WTC11 (cell line): ENCODE measurements around the gene USP13. TPM values are rescaled to one million over a fixed set of nuclear protein-coding genes. Genes with fewer than 3 reads are reported as not detected.
A peak's percentile ranks its signal among the peaks of the same experiment; 100 is the strongest.

Experiments used
- ATAC-seq: fragments of 200-7000 bp; cut with Tn5 transposase; 2 replicates; pipeline ENCODE4 v1.10.0; 2021; ENCODE audit warnings: mild to moderate bottlenecking, moderate library complexity
- CTCF ChIA-PET: fragments of 300-600 bp; sonication (Branson Sonifier 250); formaldehyde crosslinking; loops from one replicate; lab custom pipeline; 2021; ENCODE audit warnings: antibody characterized with exemption; lab: Charles Lee
- POLR2A ChIA-PET: fragments of 350-600 bp; sonication (Branson Sonifier 250); formaldehyde crosslinking; loops from one replicate; lab custom pipeline; 2021; ENCODE audit warnings: antibody characterized with exemption; lab: Charles Lee
- DNase-seq: peaks from one replicate; pipeline ENCODE4 v3.0.0; 2021; ENCODE audit warnings: low spot score
- H3K27ac Mint-ChIP-seq: 2 replicates; pipeline ENCODE4 v1.8.0; 2021; ENCODE audit warnings: mixed read lengths
- H3K27me3 Mint-ChIP-seq: 2 replicates; pipeline ENCODE4 v1.8.0; 2021; ENCODE audit warnings: low read depth, mild to moderate bottlenecking, moderate library complexity, mixed read lengths
- H3K36me3 Mint-ChIP-seq: 2 replicates; pipeline ENCODE4 v1.8.0; 2021; ENCODE audit warnings: mixed read lengths
- H3K4me1 Mint-ChIP-seq: 2 replicates; pipeline ENCODE4 v1.8.0; 2022; ENCODE audit warnings: mixed read lengths
- H3K4me3 Mint-ChIP-seq: 2 replicates; pipeline ENCODE4 v1.8.0; 2021; ENCODE audit warnings: mild to moderate bottlenecking, moderate library complexity, mixed read lengths
- H3K9me3 Mint-ChIP-seq: 2 replicates; pipeline ENCODE4 v1.8.0; 2021; ENCODE audit warnings: mixed read lengths
- ATF1 ChIP-seq: sonication (generic); formaldehyde crosslinking; IDR thresholded peaks from 2 replicates; pipeline ENCODE4 v1.8.1; 2023; ENCODE audit warnings: mild to moderate bottlenecking, moderate library complexity, missing genetic modification reagents
- CBFB ChIP-seq: sonication (generic); formaldehyde crosslinking; IDR thresholded peaks from 2 replicates; pipeline ENCODE4 v1.8.1; 2022; ENCODE audit warnings: mild to moderate bottlenecking, low read depth, missing genetic modification reagents
- CDX4 ChIP-seq: fragments of 250-450 bp; sonication (Bioruptor Pico); IDR thresholded peaks from 2 replicates; pipeline ENCODE4 v1.9.0; 2021; ENCODE audit warnings: moderate library complexity, mild to moderate bottlenecking, inconsistent platforms, borderline replicate concordance
- ESRRA ChIP-seq: sonication (generic); formaldehyde crosslinking; IDR thresholded peaks from 2 replicates; pipeline ENCODE4 v1.8.1; 2022; ENCODE audit warnings: mild to moderate bottlenecking, missing genetic modification reagents, borderline replicate concordance
- FOXK1 ChIP-seq: sonication (generic); formaldehyde crosslinking; IDR thresholded peaks from 2 replicates; pipeline ENCODE4 v1.8.0; 2022; ENCODE audit warnings: mild to moderate bottlenecking, moderate library complexity, missing genetic modification reagents
- FOXP1 ChIP-seq: sonication (generic); formaldehyde crosslinking; IDR thresholded peaks from 2 replicates; pipeline ENCODE4 v1.8.0; 2022; ENCODE audit warnings: missing genetic modification reagents, mild to moderate bottlenecking, moderate library complexity, borderline replicate concordance
- FOXP4 ChIP-seq: sonication (generic); formaldehyde crosslinking; IDR thresholded peaks from 2 replicates; pipeline ENCODE4 v1.8.0; 2022; ENCODE audit warnings: mild to moderate bottlenecking, missing genetic modification reagents
- GABPB1 ChIP-seq: sonication (generic); formaldehyde crosslinking; IDR thresholded peaks from 2 replicates; pipeline ENCODE4 v1.8.1; 2023; ENCODE audit warnings: mild to moderate bottlenecking, missing genetic modification reagents
- KAT7 ChIP-seq: sonication (generic); formaldehyde crosslinking; IDR thresholded peaks from 2 replicates; pipeline ENCODE4 v1.8.1; 2023; ENCODE audit warnings: missing genetic modification reagents, mild to moderate bottlenecking, borderline replicate concordance
- MXD4 ChIP-seq: fragments of 250-450 bp; sonication (Bioruptor Pico); IDR thresholded peaks from 2 replicates; pipeline ENCODE4 v1.8.0; 2021; ENCODE audit warnings: mild to moderate bottlenecking, moderate library complexity, borderline replicate concordance
- NR1H2 ChIP-seq: sonication (generic); formaldehyde crosslinking; IDR thresholded peaks from 2 replicates; pipeline ENCODE4 v1.9.0; 2021; ENCODE audit warnings: mild to moderate bottlenecking, moderate library complexity, missing genetic modification reagents
- NR2C2 ChIP-seq: sonication (generic); formaldehyde crosslinking; IDR thresholded peaks from 2 replicates; pipeline ENCODE4 v1.8.0; 2022; ENCODE audit warnings: mild to moderate bottlenecking, missing genetic modification reagents
- RELA ChIP-seq: sonication (generic); formaldehyde crosslinking; IDR thresholded peaks from 2 replicates; pipeline ENCODE4 v1.8.1; 2022; ENCODE audit warnings: missing genetic modification reagents, mild to moderate bottlenecking, borderline replicate concordance
- SMAD3 ChIP-seq: sonication (generic); formaldehyde crosslinking; IDR thresholded peaks from 2 replicates; pipeline ENCODE4 v1.8.0; 2022; ENCODE audit warnings: missing genetic modification reagents, mild to moderate bottlenecking, borderline replicate concordance
- ZNF232 ChIP-seq: sonication (generic); formaldehyde crosslinking; IDR thresholded peaks from 2 replicates; pipeline ENCODE4 v1.8.0; 2022; ENCODE audit warnings: mild to moderate bottlenecking, missing genetic modification reagents
- ZNF423 ChIP-seq: fragments of 250-450 bp; sonication (Bioruptor Pico); IDR thresholded peaks from 2 replicates; pipeline ENCODE4 v2.1.2; 2022; ENCODE audit warnings: mild to moderate bottlenecking, moderate library complexity
- total RNA-seq: library from RNA; stranded (reverse); gene quantifications from 3 replicates; pipeline ENCODE4 v1.2.3, GENCODE V29; 2021
- TF ChIP-seq, protein P1 (sequence below): sonication (generic); formaldehyde crosslinking; IDR thresholded peaks from 2 replicates; pipeline ENCODE4 v1.8.0; 2023; ENCODE audit warnings: missing genetic modification reagents, mild to moderate bottlenecking, borderline replicate concordance
- TF ChIP-seq, protein P2 (sequence below): fragments of 250-450 bp; sonication (Bioruptor Pico); IDR thresholded peaks from 2 replicates; pipeline ENCODE4 v2.1.2; 2022; ENCODE audit warnings: mild to moderate bottlenecking, moderate library complexity
- TF ChIP-seq, protein P3 (sequence below): sonication (generic); formaldehyde crosslinking; IDR thresholded peaks from 2 replicates; pipeline ENCODE4 v1.8.0; 2023; ENCODE audit warnings: missing genetic modification reagents

Gene USP13
- total RNA-seq, 1 experiment from 2014 or later, result 26.8 TPM

- TF ChIP-seq, protein P1, sequence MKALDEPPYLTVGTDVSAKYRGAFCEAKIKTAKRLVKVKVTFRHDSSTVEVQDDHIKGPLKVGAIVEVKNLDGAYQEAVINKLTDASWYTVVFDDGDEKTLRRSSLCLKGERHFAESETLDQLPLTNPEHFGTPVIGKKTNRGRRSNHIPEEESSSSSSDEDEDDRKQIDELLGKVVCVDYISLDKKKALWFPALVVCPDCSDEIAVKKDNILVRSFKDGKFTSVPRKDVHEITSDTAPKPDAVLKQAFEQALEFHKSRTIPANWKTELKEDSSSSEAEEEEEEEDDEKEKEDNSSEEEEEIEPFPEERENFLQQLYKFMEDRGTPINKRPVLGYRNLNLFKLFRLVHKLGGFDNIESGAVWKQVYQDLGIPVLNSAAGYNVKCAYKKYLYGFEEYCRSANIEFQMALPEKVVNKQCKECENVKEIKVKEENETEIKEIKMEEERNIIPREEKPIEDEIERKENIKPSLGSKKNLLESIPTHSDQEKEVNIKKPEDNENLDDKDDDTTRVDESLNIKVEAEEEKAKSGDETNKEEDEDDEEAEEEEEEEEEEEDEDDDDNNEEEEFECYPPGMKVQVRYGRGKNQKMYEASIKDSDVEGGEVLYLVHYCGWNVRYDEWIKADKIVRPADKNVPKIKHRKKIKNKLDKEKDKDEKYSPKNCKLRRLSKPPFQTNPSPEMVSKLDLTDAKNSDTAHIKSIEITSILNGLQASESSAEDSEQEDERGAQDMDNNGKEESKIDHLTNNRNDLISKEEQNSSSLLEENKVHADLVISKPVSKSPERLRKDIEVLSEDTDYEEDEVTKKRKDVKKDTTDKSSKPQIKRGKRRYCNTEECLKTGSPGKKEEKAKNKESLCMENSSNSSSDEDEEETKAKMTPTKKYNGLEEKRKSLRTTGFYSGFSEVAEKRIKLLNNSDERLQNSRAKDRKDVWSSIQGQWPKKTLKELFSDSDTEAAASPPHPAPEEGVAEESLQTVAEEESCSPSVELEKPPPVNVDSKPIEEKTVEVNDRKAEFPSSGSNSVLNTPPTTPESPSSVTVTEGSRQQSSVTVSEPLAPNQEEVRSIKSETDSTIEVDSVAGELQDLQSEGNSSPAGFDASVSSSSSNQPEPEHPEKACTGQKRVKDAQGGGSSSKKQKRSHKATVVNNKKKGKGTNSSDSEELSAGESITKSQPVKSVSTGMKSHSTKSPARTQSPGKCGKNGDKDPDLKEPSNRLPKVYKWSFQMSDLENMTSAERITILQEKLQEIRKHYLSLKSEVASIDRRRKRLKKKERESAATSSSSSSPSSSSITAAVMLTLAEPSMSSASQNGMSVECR (CRISPR knock-in tag), result no peak
- TF ChIP-seq, protein P2, sequence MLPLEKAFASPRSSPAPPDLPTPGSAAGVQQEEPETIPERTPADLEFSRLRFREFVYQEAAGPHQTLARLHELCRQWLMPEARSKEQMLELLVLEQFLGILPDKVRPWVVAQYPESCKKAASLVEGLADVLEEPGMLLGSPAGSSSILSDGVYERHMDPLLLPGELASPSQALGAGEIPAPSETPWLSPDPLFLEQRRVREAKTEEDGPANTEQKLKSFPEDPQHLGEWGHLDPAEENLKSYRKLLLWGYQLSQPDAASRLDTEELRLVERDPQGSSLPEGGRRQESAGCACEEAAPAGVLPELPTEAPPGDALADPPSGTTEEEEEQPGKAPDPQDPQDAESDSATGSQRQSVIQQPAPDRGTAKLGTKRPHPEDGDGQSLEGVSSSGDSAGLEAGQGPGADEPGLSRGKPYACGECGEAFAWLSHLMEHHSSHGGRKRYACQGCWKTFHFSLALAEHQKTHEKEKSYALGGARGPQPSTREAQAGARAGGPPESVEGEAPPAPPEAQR (CRISPR knock-in tag), result no peak
- no peak for TF ChIP-seq MXD4 (CRISPR knock-in tag)
- TF ChIP-seq, all 79 proteins: peak for 0
Observed at GRCh38 chr3:179695672-179696313, 43.0 kb downstream of the USP13 start (continued).

DNA sequence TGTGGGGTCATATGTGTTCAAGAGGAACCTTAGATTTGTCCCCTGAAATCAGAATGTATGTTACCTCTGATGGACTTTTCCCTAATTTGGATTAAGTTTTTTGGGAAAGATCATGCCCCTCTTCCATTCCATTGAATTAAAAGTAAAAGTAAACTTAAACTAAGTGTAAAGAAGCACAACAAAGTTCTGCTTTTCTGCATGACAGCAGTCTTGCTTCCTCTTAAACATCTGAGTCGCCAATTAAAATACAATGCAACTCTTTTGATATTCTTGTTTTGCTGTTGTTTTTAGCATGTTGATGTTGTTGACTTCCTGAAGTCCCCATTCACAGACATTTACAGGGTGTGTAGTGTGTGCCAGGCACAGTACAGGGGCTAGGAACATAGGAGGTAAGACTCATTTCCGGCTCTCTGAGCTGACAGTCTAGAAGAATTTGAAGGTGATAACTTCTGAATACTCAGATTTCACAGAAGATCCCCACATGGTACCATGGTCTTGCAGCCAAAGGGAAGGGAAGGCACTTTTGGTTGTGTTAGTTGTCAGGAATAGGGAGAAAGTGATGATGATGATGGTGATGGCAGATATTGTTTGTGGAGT is 45.0 kb downstream of the USP13 start:
- no peak for ATAC-seq

GRCh38 chr3:179700716-179701115 is 47.9 kb downstream of the USP13 start:
- H3K27me3 Mint-ChIP-seq, result no peaks in the 10 kb centered on the region
- no peak for DNase-seq
- no peak overlapping the region for H3K4me3 Mint-ChIP-seq
- CTCF ChIA-PET, result no interaction called here
- H3K9me3 Mint-ChIP-seq, result no peaks in the 10 kb centered on the region
- POLR2A ChIA-PET, result no interaction called here
- ATAC-seq, result no peak
- peaks cover 2% of the 10 kb centered on the region; the same call in 1 of the 2 replicates for H3K36me3 Mint-ChIP-seq
- H3K4me1 Mint-ChIP-seq, result peaks cover 34% of the 10 kb centered on the region
- H3K27ac Mint-ChIP-seq, result peak overlapping the region; percentile 75
- no peak for TF ChIP-seq ESRRA (CRISPR knock-in tag)
- no peak for TF ChIP-seq SMAD3 (CRISPR knock-in tag)
- TF ChIP-seq ZNF423 (CRISPR knock-in tag), result no peak
- no peak for TF ChIP-seq GABPB1 (CRISPR knock-in tag)
- no peak for TF ChIP-seq CDX4
- TF ChIP-seq NR1H2 (CRISPR knock-in tag), result no peak
- TF ChIP-seq, protein P3, sequence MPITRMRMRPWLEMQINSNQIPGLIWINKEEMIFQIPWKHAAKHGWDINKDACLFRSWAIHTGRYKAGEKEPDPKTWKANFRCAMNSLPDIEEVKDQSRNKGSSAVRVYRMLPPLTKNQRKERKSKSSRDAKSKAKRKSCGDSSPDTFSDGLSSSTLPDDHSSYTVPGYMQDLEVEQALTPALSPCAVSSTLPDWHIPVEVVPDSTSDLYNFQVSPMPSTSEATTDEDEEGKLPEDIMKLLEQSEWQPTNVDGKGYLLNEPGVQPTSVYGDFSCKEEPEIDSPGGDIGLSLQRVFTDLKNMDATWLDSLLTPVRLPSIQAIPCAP (CRISPR knock-in tag), result no peak
- no peak for TF ChIP-seq CBFB (CRISPR knock-in tag)

More for the DNA sequence above, 45.0 kb downstream of the USP13 start:
- no peak for DNase-seq
- Mint-ChIP-seq H3K4me3 (no peak overlapping the region), H3K27me3 (no peaks in the 10 kb centered on the region), H3K4me1 (peaks cover 33% of the 10 kb centered on the region), H3K36me3 (peaks cover 6% of the 10 kb centered on the region), H3K27ac (peak overlapping the region; percentile 13; the same call in 1 of the 2 replicates), H3K9me3 (no peaks in the 10 kb centered on the region)
- TF ChIP-seq ZNF423 (CRISPR knock-in tag), result no peak
- TF ChIP-seq FOXK1, result no peak
- no peak for TF ChIP-seq FOXP1 (CRISPR knock-in tag)
- no peak for TF ChIP-seq ATF1
- TF ChIP-seq MXD4 (CRISPR knock-in tag), result no peak
- TF ChIP-seq NR2C2, result no peak
- no peak for TF ChIP-seq ZNF232
- no peak for TF ChIP-seq KAT7
- no peak for TF ChIP-seq FOXP4 (CRISPR knock-in tag)
- TF ChIP-seq, protein P2 (CRISPR knock-in tag), result no peak
- no peak for TF ChIP-seq RELA (CRISPR knock-in tag)
- TF ChIP-seq GABPB1 (CRISPR knock-in tag), result no peak
- CTCF ChIA-PET, result interaction anchor here (2.3 kb wide), 1 partner anchor 48 kb away, joined by 12 read pairs; no protein-coding TSS in a partner anchor
- POLR2A ChIA-PET, result no interaction called here
